GM21825 (cell line): Measurements from ENCODE around the gene IL23A.

Experiments used
- ATAC-seq: cut with Tn5 transposase; IDR thresholded peaks from one replicate; pipeline ENCODE4 v1.9.1; 2021; ENCODE audit warnings: mild to moderate bottlenecking, moderate library complexity; ENCODE audit not compliant: unreplicated experiment

The IL23A gene

GRCh38 chr12:56359851-56360767, 21.4 kb downstream of the IL23A start, which contains the start of gene STAT2:
Gene STAT2, minus strand, starts transcription at chr12:56360107. Its CDS starts 3,536 bp downstream, at chr12:56356571.
- peak; percentile 95 for ATAC-seq

GRCh38 chr12:56361487-56362129, 22.9 kb downstream of the IL23A start:
- ATAC-seq: no peak

- ATAC-seq: no peak
Measured at GRCh38 chr12:56362130-56363059, 23.7 kb downstream of the IL23A start, which contains the start of gene APOF. Gene APOF, minus strand, starts transcription at chr12:56362857. Its CDS starts 112 bp downstream, at chr12:56362745.

GRCh38 chr12:56366948-56367347, 28.3 kb downstream of the IL23A start:
- ATAC-seq: no peak

- ATAC-seq: no peak
Measured at GRCh38 chr12:56373515-56373914, 34.8 kb downstream of the IL23A start.

GRCh38 chr12:56374726-56375597, 36.3 kb downstream of the IL23A start:
- ATAC-seq: no peak

- peak; percentile 82 for ATAC-seq
Measured at GRCh38 chr12:56375598-56376434, 37.1 kb downstream of the IL23A start.

GRCh38 chr12:56377310-56377988, 38.8 kb downstream of the IL23A start:
- no peak for ATAC-seq

- no peak for ATAC-seq
Measured at GRCh38 chr12:56377989-56378316, 39.3 kb downstream of the IL23A start.

GRCh38 chr12:56382611-56383010, 43.9 kb downstream of the IL23A start:
- ATAC-seq: no peak

- no peak for ATAC-seq
Measured at GRCh38 chr12:56385873-56386272, 47.2 kb downstream of the IL23A start.

GRCh38 chr12:56387152-56387736, 48.6 kb downstream of the IL23A start:
- ATAC-seq: no peak

- ATAC-seq: no peak
Measured at GRCh38 chr12:56389412-56389811, 50.7 kb downstream of the IL23A start.
